SK-N-SH (cell line): ENCODE measurements around the gene SEC31B. TPM values are rescaled to one million over a fixed set of nuclear protein-coding genes. Genes with fewer than 3 reads are reported as not detected.
A peak's percentile ranks its signal among the peaks of the same experiment; 100 is the strongest.

Experiments used
- ELF1 ChIP-seq: IDR thresholded peaks from 2 replicates; pipeline ENCODE4 v1.4.0; 2012
- EP300 ChIP-seq, 2 experiments: IDR thresholded peaks; 2 replicates each; pipeline versions ENCODE4 v1.4.0 to v1.6.1; 2012; ENCODE audit warnings: borderline replicate concordance in 1 of 2, low read depth in 1 of 2, low read length in 1 of 2
- EZH2phosphoT487 ChIP-seq: fragments of 200-600 bp; sonication (generic); IDR thresholded peaks from 2 replicates; pipeline ENCODE4 v1.6.1; 2017; ENCODE audit warnings: low read depth, mixed run types, mild to moderate bottlenecking, antibody characterized with exemption, moderate library complexity, borderline replicate concordance
- FOSL2 ChIP-seq: IDR thresholded peaks from 2 replicates; pipeline ENCODE4 v1.4.0; 2012; ENCODE audit warnings: low read depth, mild to moderate bottlenecking, moderate library complexity, borderline replicate concordance
- GATA2 ChIP-seq: sonication (generic); formaldehyde crosslinking; IDR thresholded peaks from 2 replicates; pipeline ENCODE4 v1.5.0; 2020; ENCODE audit warnings: mild to moderate bottlenecking, missing genetic modification reagents
- MEF2A ChIP-seq: IDR thresholded peaks from 2 replicates; pipeline ENCODE4 v1.4.0; 2012; ENCODE audit warnings: low read depth, borderline replicate concordance
- NFIC ChIP-seq: IDR thresholded peaks from 2 replicates; pipeline ENCODE4 v1.4.0; 2012; ENCODE audit warnings: borderline replicate concordance
- NRF1 ChIP-seq: IDR thresholded peaks from 2 replicates; pipeline ENCODE4 v1.6.1; 2012; ENCODE audit warnings: low read depth, mild to moderate bottlenecking, low read length
- POLR2AphosphoS5 ChIP-seq: IDR thresholded peaks from 2 replicates; pipeline ENCODE4 v1.6.1; 2012; ENCODE audit warnings: low read depth, low read length
- REST ChIP-seq: IDR thresholded peaks from 2 replicates; pipeline ENCODE4 v1.6.1; 2012; ENCODE audit warnings: mild to moderate bottlenecking, low read depth, low read length, moderate library complexity
- RFX5 ChIP-seq: IDR thresholded peaks from 2 replicates; pipeline ENCODE4 v1.6.1; 2012; ENCODE audit warnings: mild to moderate bottlenecking, improper control_type of control experiment, low read length
- RXRA ChIP-seq: IDR thresholded peaks from 2 replicates; pipeline ENCODE4 v1.4.0; 2012; ENCODE audit warnings: low read depth, mild to moderate bottlenecking, borderline replicate concordance
- SIN3A ChIP-seq: IDR thresholded peaks from 2 replicates; pipeline ENCODE4 v1.6.1; 2012; ENCODE audit warnings: low read depth, mild to moderate bottlenecking, low read length, moderate library complexity, borderline replicate concordance
- SMC3 ChIP-seq: IDR thresholded peaks from 2 replicates; pipeline ENCODE4 v1.6.1; 2012; ENCODE audit warnings: low read depth, low read length, improper control_type of control experiment
- TAF1 ChIP-seq: IDR thresholded peaks from 2 replicates; pipeline ENCODE4 v1.6.1; 2012; ENCODE audit warnings: low read depth, mild to moderate bottlenecking, low read length, moderate library complexity, borderline replicate concordance
- TCF12 ChIP-seq: IDR thresholded peaks from 2 replicates; pipeline ENCODE4 v1.4.0; 2012
- YY1 ChIP-seq: IDR thresholded peaks from 2 replicates; pipeline ENCODE4 v1.4.0; 2012; ENCODE audit warnings: low read depth, mild to moderate bottlenecking
- polyA plus RNA-seq, 3 experiments: library from polyadenylated mRNA; depleted of rRNA; stranded (reverse); fragments of >200 nt; gene quantifications; 2 replicates each; pipeline ENCODE4 v1.2.3, GENCODE V29; 2012
- TF ChIP-seq, protein P1 (sequence below): fragments of 150-350 bp; IDR thresholded peaks from 2 replicates; pipeline ENCODE4 v1.6.1; 2016; ENCODE audit warnings: mild to moderate bottlenecking, low read depth, low read length
- TF ChIP-seq, protein P2 (sequence below): IDR thresholded peaks from 2 replicates; pipeline ENCODE4 v1.4.0; 2012; ENCODE audit warnings: low read depth
- TF ChIP-seq, protein P3 (sequence below): fragments of 150-350 bp; IDR thresholded peaks from 2 replicates; pipeline ENCODE4 v1.6.1; 2017; ENCODE audit warnings: antibody characterized with exemption, low read length, low read depth, borderline replicate concordance
- TF ChIP-seq, protein P4 (sequence below): IDR thresholded peaks from 2 replicates; pipeline ENCODE4 v1.4.0; 2012; ENCODE audit warnings: low read depth, borderline replicate concordance

SEC31B gene
- polyA plus RNA-seq, 1 of the 3 experiments (the other 2 are of a cell fraction), result 8.8 TPM

GRCh38 chr10:100562008-100562672, 42.5 kb upstream of the SEC31B start (continued):
- TF ChIP-seq SMC3, result peak; percentile 89
- no peak for TF ChIP-seq REST
- no peak for TF ChIP-seq NRF1
- TF ChIP-seq POLR2AphosphoS5, result no peak; the same call in 1 of the 2 replicates
- TF ChIP-seq TCF12, result no peak
- no peak for TF ChIP-seq RXRA
- no peak for TF ChIP-seq TAF1
- TF ChIP-seq EZH2phosphoT487, result no peak
- TF ChIP-seq NFIC, result no peak
- no peak for TF ChIP-seq EP300 (IDR thresholded peaks at IDR 0.05; ENCODE audit: borderline replicate concordance in 1 of 2, low read depth in 1 of 2, low read length in 1 of 2)
- peak; percentile 46; the same call in 1 of the 2 replicates for TF ChIP-seq YY1
- TF ChIP-seq RFX5, result no peak
- TF ChIP-seq SIN3A, result no peak; the same call in 1 of the 2 replicates
- TF ChIP-seq, protein P1, sequence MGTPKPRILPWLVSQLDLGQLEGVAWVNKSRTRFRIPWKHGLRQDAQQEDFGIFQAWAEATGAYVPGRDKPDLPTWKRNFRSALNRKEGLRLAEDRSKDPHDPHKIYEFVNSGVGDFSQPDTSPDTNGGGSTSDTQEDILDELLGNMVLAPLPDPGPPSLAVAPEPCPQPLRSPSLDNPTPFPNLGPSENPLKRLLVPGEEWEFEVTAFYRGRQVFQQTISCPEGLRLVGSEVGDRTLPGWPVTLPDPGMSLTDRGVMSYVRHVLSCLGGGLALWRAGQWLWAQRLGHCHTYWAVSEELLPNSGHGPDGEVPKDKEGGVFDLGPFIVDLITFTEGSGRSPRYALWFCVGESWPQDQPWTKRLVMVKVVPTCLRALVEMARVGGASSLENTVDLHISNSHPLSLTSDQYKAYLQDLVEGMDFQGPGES, result no peak
- TF ChIP-seq, protein P2, sequence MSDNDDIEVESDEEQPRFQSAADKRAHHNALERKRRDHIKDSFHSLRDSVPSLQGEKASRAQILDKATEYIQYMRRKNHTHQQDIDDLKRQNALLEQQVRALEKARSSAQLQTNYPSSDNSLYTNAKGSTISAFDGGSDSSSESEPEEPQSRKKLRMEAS, result peak; percentile 79
- TF ChIP-seq GATA2 (CRISPR knock-in tag), result no peak
- no peak; the same call in 1 of the 2 replicates for TF ChIP-seq FOSL2
- TF ChIP-seq, protein P3, sequence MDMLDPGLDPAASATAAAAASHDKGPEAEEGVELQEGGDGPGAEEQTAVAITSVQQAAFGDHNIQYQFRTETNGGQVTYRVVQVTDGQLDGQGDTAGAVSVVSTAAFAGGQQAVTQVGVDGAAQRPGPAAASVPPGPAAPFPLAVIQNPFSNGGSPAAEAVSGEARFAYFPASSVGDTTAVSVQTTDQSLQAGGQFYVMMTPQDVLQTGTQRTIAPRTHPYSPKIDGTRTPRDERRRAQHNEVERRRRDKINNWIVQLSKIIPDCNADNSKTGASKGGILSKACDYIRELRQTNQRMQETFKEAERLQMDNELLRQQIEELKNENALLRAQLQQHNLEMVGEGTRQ, result no peak
- TF ChIP-seq, protein P4, sequence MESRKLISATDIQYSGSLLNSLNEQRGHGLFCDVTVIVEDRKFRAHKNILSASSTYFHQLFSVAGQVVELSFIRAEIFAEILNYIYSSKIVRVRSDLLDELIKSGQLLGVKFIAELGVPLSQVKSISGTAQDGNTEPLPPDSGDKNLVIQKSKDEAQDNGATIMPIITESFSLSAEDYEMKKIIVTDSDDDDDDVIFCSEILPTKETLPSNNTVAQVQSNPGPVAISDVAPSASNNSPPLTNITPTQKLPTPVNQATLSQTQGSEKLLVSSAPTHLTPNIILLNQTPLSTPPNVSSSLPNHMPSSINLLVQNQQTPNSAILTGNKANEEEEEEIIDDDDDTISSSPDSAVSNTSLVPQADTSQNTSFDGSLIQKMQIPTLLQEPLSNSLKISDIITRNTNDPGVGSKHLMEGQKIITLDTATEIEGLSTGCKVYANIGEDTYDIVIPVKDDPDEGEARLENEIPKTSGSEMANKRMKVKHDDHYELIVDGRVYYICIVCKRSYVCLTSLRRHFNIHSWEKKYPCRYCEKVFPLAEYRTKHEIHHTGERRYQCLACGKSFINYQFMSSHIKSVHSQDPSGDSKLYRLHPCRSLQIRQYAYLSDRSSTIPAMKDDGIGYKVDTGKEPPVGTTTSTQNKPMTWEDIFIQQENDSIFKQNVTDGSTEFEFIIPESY, result no peak
- peak; percentile 19; the same call in 1 of the 2 replicates for TF ChIP-seq ELF1
- no peak for TF ChIP-seq MEF2A
